ENCODE data around the gene TOP1.

TOP1 gene

GRCh38 chr20:41108531-41108930, 79.9 kb downstream of the TOP1 start:
- TF ChIP-seq EZH2phosphoT487 (IDR thresholded peaks at IDR 0.05; ENCODE audit: borderline replicate concordance, low read length) (no peak), CTCF (IDR thresholded peaks at IDR 0.05; ENCODE audit: low read depth, low read length, poor library complexity, severe bottlenecking) (no peak)
- Histone ChIP-seq H3K27me3 (ENCODE audit: control insufficient read depth, low read length) (no peaks in the 10 kb centered on the region), H3K9me3 (ENCODE audit: control insufficient read depth, insufficient read depth, low read length) (no peaks in the 10 kb centered on the region), H3K27ac (ENCODE audit: low read depth, low read length) (no peak overlapping the region), H3K9me2 (replicated peaks; ENCODE audit: control insufficient read depth, low read length) (no peaks in the 10 kb centered on the region), H3F3A (ENCODE audit: control insufficient read depth, insufficient read depth) (no peaks in the 10 kb centered on the region; the same call in 1 of the 2 replicates), H3K4me3 (ENCODE audit: low read length) (no peak overlapping the region), H3K4me1 (ENCODE audit: control insufficient read depth, low read length) (no peaks in the 10 kb centered on the region), H3K4me2 (ENCODE audit: low read length) (no peak overlapping the region), H3K79me2 (ENCODE audit: control insufficient read depth, low read length) (no peaks in the 10 kb centered on the region), H3K36me3 (ENCODE audit: control insufficient read depth, low read length) (peaks cover 92% of the 10 kb centered on the region), H4K20me1 (ENCODE audit: control insufficient read depth, insufficient read depth, low read depth, low read length) (no peaks in the 10 kb centered on the region)

GRCh38 chr20:41110012-41110411, 81.4 kb downstream of the TOP1 start:
- TF ChIP-seq CTCF (IDR thresholded peaks at IDR 0.05; ENCODE audit: low read depth, low read length, poor library complexity, severe bottlenecking): no peak
- TF ChIP-seq EZH2phosphoT487 (IDR thresholded peaks at IDR 0.05; ENCODE audit: borderline replicate concordance, low read length): no peak
- Histone ChIP-seq H4K20me1 (ENCODE audit: control insufficient read depth, insufficient read depth, low read depth, low read length) (no peaks in the 10 kb centered on the region), H3K4me2 (ENCODE audit: low read length) (no peak overlapping the region), H3K4me1 (ENCODE audit: control insufficient read depth, low read length) (no peaks in the 10 kb centered on the region), H3K27ac (ENCODE audit: low read depth, low read length) (no peak overlapping the region), H3K4me3 (ENCODE audit: low read length) (no peak overlapping the region), H3F3A (ENCODE audit: control insufficient read depth, insufficient read depth) (no peaks in the 10 kb centered on the region; the same call in 1 of the 2 replicates), H3K9me2 (replicated peaks; ENCODE audit: control insufficient read depth, low read length) (no peaks in the 10 kb centered on the region), H3K9me3 (ENCODE audit: control insufficient read depth, insufficient read depth, low read length) (no peaks in the 10 kb centered on the region), H3K27me3 (ENCODE audit: control insufficient read depth, low read length) (no peaks in the 10 kb centered on the region), H3K36me3 (ENCODE audit: control insufficient read depth, low read length) (peaks cover 90% of the 10 kb centered on the region), H3K79me2 (ENCODE audit: control insufficient read depth, low read length) (no peaks in the 10 kb centered on the region)

GRCh38 chr20:41110930-41111577, 82.4 kb downstream of the TOP1 start:
- Histone ChIP-seq H3K27me3 (ENCODE audit: control insufficient read depth, low read length) (no peaks in the 10 kb centered on the region), H3K4me2 (ENCODE audit: low read length) (no peak overlapping the region), H3K4me1 (ENCODE audit: control insufficient read depth, low read length) (no peaks in the 10 kb centered on the region), H3K9me2 (replicated peaks; ENCODE audit: control insufficient read depth, low read length) (no peaks in the 10 kb centered on the region), H4K20me1 (ENCODE audit: control insufficient read depth, insufficient read depth, low read depth, low read length) (no peaks in the 10 kb centered on the region), H3K9me3 (ENCODE audit: control insufficient read depth, insufficient read depth, low read length) (no peaks in the 10 kb centered on the region), H3K79me2 (ENCODE audit: control insufficient read depth, low read length) (no peaks in the 10 kb centered on the region), H3F3A (ENCODE audit: control insufficient read depth, insufficient read depth) (no peaks in the 10 kb centered on the region; the same call in 1 of the 2 replicates), H3K36me3 (ENCODE audit: control insufficient read depth, low read length) (peaks cover 90% of the 10 kb centered on the region), H3K27ac (ENCODE audit: low read depth, low read length) (no peak overlapping the region), H3K4me3 (ENCODE audit: low read length) (no peak overlapping the region)
- no peak for TF ChIP-seq EZH2phosphoT487 (IDR thresholded peaks at IDR 0.05; ENCODE audit: borderline replicate concordance, low read length)
- no peak for TF ChIP-seq CTCF (IDR thresholded peaks at IDR 0.05; ENCODE audit: low read depth, low read length, poor library complexity, severe bottlenecking)
